ENCODE data around the gene MLEC. TPM values are rescaled to one million over a fixed set of nuclear protein-coding genes. Genes with fewer than 3 reads are reported as not detected.

Gene MLEC
- total RNA-seq, 1 experiment from 2014 or later: 107 TPM

- H3K4me1 Mint-ChIP-seq (ENCODE audit: insufficient read depth, unreplicated experiment): peaks cover 6% of the 10 kb centered on the region
- peaks cover 34% of the 10 kb centered on the region for H3K27me3 Mint-ChIP-seq (ENCODE audit: insufficient read depth, unreplicated experiment)
- CTCF ChIA-PET: interaction anchor here (0.7 to 1.3 kb wide), 2 partner anchors 58 to 404 kb away, joined by 3 to 4 read pairs; no protein-coding TSS in a partner anchor
Observed at GRCh38 chr12:120640861-120641833, 45.8 kb upstream of the MLEC start.

GRCh38 chr12:120642121-120642520 is 44.8 kb upstream of the MLEC start:
- no TSS peak for BruUV-seq (replicated peaks)
- ChIA-PET POLR2A (no interaction called here), CTCF (interaction anchor here (0.7 to 1.6 kb wide), 6 partner anchors 9 to 405 kb away, joined by 3 to 6 read pairs (median 4); no protein-coding TSS in a partner anchor)
- no peaks in the 10 kb centered on the region for H3K36me3 Mint-ChIP-seq (ENCODE audit: insufficient read depth, unreplicated experiment)
- peaks cover 6% of the 10 kb centered on the region for H3K4me1 Mint-ChIP-seq (ENCODE audit: insufficient read depth, unreplicated experiment)
- DNase-seq (ENCODE audit: unreplicated experiment): no peak
- intact Hi-C loops (cut with micrococcal nuclease): no loop called here
- H3K27ac Mint-ChIP-seq (ENCODE audit: low read depth, unreplicated experiment): no peak overlapping the region
- peaks cover 34% of the 10 kb centered on the region for H3K27me3 Mint-ChIP-seq (ENCODE audit: insufficient read depth, unreplicated experiment)
- no peak overlapping the region for H3K4me3 Mint-ChIP-seq (ENCODE audit: unreplicated experiment)
- H3K9me3 Mint-ChIP-seq (ENCODE audit: unreplicated experiment): no peaks in the 10 kb centered on the region
- no peak for TF ChIP-seq CTCF (IDR thresholded peaks at IDR 0.05; ENCODE audit: unreplicated experiment)

More at GRCh38 chr12:120640861-120641833, 45.8 kb upstream of the MLEC start:
- Mint-ChIP-seq H3K9me3 (ENCODE audit: unreplicated experiment) (no peaks in the 10 kb centered on the region), H3K36me3 (ENCODE audit: insufficient read depth, unreplicated experiment) (no peaks in the 10 kb centered on the region), H3K4me3 (ENCODE audit: unreplicated experiment) (peak overlapping the region; percentile 68), H3K27ac (ENCODE audit: low read depth, unreplicated experiment) (no peak overlapping the region)
- intact Hi-C loops (cut with micrococcal nuclease): no loop called here
- DNase-seq (ENCODE audit: unreplicated experiment): peak; percentile 31
- POLR2A ChIA-PET: interaction anchor here (0.6 kb wide), 1 partner anchor 70 kb away, joined by 3 read pairs; no protein-coding TSS in a partner anchor
- BruUV-seq (replicated peaks): no TSS peak
- no peak for TF ChIP-seq CTCF (IDR thresholded peaks at IDR 0.05; ENCODE audit: unreplicated experiment)

- ChIA-PET POLR2A (no interaction called here), CTCF (interaction anchor here (0.6 to 1.6 kb wide), 5 partner anchors 8 to 331 kb away, joined by 4 to 6 read pairs (median 4); no protein-coding TSS in a partner anchor)
- Mint-ChIP-seq H3K4me3 (ENCODE audit: unreplicated experiment) (no peak overlapping the region), H3K27ac (ENCODE audit: low read depth, unreplicated experiment) (no peak overlapping the region), H3K9me3 (ENCODE audit: unreplicated experiment) (no peaks in the 10 kb centered on the region), H3K4me1 (ENCODE audit: insufficient read depth, unreplicated experiment) (peaks cover 6% of the 10 kb centered on the region), H3K36me3 (ENCODE audit: insufficient read depth, unreplicated experiment) (no peaks in the 10 kb centered on the region), H3K27me3 (ENCODE audit: insufficient read depth, unreplicated experiment) (peaks cover 34% of the 10 kb centered on the region)
- no TSS peak for BruUV-seq (replicated peaks)
- TF ChIP-seq CTCF (IDR thresholded peaks at IDR 0.05; ENCODE audit: unreplicated experiment): no peak
- DNase-seq (ENCODE audit: unreplicated experiment): no peak
- intact Hi-C loops (cut with micrococcal nuclease): no loop called here
Observed at GRCh38 chr12:120642826-120643225, 44.1 kb upstream of the MLEC start.

GRCh38 chr12:120643574-120643973 is 43.4 kb upstream of the MLEC start:
- no peak for TF ChIP-seq CTCF (IDR thresholded peaks at IDR 0.05; ENCODE audit: unreplicated experiment)
- no peaks in the 10 kb centered on the region for H3K9me3 Mint-ChIP-seq (ENCODE audit: unreplicated experiment)
- H3K27me3 Mint-ChIP-seq (ENCODE audit: insufficient read depth, unreplicated experiment): peaks cover 37% of the 10 kb centered on the region
- H3K27ac Mint-ChIP-seq (ENCODE audit: low read depth, unreplicated experiment): no peak overlapping the region
- ChIA-PET CTCF (interaction anchor here (0.6 to 2.1 kb wide), 5 partner anchors 15 to 305 kb away, joined by 3 to 9 read pairs (median 4); no protein-coding TSS in a partner anchor), POLR2A (no interaction called here)
- intact Hi-C loops (cut with micrococcal nuclease): no loop called here
- no peak for DNase-seq (ENCODE audit: unreplicated experiment)
- peaks cover 6% of the 10 kb centered on the region for H3K4me1 Mint-ChIP-seq (ENCODE audit: insufficient read depth, unreplicated experiment)
- no peak overlapping the region for H3K4me3 Mint-ChIP-seq (ENCODE audit: unreplicated experiment)
- H3K36me3 Mint-ChIP-seq (ENCODE audit: insufficient read depth, unreplicated experiment): no peaks in the 10 kb centered on the region
- no TSS peak for BruUV-seq (replicated peaks)
